DMS 273 treated with DMSO at 0.1 percent for 48 hours (cell line): ENCODE data around the gene ENO4.

Source experiments
- DNase-seq: peaks from one replicate; lab custom pipeline; 2025; lab: John Stamatoyannopoulos, UW

Gene ENO4

DNA sequence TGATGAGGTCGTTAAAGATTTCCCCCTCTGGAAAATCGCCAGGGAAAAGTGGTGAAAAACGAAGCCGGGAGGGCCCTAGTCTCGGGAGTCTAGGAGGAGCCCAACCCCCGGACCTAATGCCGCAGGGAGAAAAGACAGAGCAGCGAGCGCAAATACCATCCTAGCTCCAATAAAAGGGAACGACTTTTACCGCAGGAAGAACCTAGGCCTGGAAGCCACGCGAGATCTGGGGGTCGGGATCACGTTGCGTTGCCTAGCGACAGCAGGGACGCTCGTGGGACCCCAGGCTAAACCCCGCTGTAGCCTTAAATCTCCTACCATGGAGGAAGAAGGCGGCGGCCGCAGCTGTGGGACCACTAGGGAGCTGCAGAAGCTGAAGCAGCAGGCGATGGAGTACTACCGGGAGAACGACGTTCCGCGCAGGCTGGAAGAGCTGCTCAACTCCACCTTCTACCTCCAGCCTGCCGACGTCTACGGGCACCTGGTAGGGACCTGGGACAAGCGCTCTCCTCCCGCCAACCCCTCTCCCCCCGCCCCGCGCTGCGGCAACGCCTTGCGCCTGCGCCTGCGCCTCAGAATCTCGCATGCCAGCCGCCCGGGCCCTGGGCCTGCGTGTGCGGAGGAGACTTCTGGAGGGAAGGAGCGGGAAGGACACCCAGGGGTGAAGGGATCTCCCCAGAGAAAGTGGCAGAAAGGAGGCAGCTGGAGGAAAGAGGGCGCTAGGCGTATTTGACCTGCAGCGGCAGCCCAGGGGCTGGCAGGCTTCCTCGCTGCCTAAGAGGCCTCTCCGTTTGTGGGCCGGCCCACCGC is at the start of gene ENO4:
Gene ENO4 (plus strand): TSS at position 252 of the 810 bp plus-strand sequence. CDS start 68 bp downstream, at position 320.
- DNase-seq = peak; percentile 75

- no peak for DNase-seq
Measured at GRCh38 chr10:116800286-116800929, 48.9 kb upstream of the ENO4 start.

DNA sequence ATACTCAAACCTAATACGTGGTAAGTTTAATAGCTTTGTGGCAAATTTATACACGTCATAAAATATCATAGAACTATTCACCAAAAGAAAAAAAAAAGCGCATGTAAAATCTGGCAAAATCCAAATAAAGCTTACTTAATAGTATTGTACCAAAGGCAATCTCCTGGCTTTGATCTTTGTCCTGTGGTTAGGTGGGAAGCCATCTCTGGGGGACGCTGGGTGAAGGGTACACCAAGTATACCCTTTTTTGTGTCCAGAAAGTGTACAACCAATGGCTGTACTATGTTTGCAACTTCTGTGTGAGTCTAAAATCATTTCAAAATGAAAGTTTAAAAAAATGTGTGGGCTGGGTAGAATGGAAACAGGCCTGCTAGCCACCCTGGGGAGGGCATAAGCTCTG is 47.6 kb upstream of the ENO4 start:
- DNase-seq = no peak

DNA sequence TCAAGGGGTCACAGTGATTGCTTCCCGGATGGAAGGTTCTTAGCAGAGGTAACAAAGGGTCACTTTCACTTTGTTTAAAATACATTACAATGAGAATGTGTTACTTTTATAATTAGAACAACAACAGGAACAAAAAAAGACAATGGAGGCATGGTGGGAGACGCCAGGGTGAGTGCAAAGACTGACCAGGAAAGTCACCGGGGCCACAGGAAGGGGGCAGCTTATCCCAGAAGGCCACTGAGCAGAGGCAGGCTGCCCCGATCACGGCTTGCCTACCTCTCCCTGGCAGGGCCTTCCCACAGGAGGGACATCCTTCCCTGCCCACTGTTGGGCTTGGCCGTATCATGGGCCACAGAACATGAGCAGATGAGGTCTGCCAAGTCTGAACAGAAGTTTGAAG is 46.8 kb upstream of the ENO4 start:
- no peak for DNase-seq

DNA sequence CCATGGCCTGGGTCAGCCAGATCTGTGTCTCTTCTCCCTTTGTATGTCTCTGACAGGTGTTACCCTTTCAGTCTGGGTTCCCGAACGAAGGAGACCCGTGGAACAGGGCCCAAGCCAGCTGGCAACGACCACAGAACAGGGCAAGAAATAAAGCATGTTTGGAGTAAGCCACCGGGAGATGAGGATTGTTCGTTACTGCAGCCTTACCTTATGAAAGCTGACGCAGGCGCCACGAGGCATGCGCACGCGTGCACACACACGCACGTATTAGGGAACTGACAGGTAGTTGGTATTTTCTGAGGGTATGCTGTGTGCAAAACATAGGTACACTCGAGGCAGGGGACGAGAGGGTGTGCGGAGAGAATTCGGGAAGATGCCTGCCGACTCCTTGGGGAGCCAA is 46.4 kb upstream of the ENO4 start:
- DNase-seq = no peak

DNA sequence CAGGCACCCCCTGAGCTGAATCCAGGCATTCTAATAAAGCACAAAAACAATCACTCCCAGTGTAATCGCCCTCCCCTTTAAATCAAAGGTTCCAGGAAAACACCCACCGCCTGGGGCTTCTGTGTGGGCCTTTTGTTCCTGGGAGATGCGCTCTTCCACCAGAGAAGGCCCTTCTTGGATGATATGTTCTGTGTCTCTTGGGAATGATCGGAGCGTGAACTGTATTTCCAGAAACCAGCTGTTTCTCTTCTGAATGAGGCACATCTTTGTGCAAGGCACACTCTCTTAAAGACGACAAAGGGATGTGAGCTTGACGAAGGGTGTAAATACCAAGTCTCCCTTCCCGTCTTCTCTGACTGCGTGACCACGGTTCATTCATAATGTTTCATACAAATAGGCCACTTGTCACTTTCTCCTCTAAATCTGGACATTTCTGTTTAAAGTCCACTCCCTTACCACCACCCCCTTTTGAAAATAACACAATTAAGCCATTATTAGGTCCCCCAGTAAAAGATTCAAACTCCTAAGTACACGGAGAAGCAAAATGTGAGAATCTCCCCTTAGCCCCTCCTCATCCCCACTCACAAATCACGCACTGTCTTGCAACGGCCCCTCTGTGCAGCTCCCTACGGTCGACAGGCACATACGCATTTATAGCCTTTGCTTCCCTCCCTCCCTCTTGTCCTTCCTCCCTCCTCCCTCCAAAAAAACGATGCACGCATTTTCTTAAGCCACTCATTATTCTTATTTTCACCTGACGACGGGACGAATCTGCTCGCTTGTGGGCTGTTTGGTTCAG is 45.6 kb upstream of the ENO4 start:
- no peak for DNase-seq

DNA sequence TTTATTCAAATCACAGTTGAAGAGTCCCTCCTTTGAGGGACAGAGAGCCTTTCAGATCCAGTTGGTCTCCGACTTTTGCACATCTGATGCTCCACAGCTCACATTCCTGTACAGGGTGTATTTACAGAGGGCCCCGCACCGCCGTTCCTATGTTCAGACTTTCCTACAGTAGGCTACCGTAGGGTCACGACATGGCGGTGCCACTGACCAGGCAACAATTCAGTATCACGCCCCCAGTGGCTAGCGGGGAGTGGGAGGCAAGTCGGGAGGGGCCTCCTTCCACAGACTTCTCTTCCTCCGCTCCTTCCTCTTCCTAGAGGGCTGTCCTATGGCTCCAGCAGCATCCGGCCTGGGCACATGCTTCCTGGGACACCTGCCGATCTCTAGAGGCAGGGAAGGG is 40.6 kb upstream of the ENO4 start:
- no peak for DNase-seq

GRCh38 chr10:116809483-116810119 is 39.7 kb upstream of the ENO4 start:
- peak; percentile 17 for DNase-seq

DNA sequence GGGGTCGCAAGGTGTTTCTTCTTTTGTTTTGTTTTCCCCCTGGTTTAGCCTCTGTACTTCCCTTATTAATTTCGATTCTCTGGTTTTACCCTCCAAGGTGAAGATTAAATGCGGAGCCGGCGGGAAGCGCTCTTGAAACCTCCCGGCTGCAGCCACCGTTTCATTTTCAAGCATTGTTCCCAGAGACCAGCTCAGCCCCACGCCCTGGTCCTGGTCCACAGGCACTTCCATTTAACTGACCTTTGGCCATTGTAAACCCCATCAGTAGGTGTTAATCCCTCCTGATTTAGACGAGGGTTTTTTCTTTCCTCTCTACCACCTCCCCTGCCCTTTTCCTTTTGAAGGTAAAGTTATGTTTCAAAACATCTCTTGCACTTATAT is 39.2 kb upstream of the ENO4 start:
- DNase-seq = no peak

- DNase-seq = no peak
Measured at GRCh38 chr10:116810895-116811294, 38.4 kb upstream of the ENO4 start.

- no peak for DNase-seq
Measured at GRCh38 chr10:116811691-116812090, 37.6 kb upstream of the ENO4 start.

DNA sequence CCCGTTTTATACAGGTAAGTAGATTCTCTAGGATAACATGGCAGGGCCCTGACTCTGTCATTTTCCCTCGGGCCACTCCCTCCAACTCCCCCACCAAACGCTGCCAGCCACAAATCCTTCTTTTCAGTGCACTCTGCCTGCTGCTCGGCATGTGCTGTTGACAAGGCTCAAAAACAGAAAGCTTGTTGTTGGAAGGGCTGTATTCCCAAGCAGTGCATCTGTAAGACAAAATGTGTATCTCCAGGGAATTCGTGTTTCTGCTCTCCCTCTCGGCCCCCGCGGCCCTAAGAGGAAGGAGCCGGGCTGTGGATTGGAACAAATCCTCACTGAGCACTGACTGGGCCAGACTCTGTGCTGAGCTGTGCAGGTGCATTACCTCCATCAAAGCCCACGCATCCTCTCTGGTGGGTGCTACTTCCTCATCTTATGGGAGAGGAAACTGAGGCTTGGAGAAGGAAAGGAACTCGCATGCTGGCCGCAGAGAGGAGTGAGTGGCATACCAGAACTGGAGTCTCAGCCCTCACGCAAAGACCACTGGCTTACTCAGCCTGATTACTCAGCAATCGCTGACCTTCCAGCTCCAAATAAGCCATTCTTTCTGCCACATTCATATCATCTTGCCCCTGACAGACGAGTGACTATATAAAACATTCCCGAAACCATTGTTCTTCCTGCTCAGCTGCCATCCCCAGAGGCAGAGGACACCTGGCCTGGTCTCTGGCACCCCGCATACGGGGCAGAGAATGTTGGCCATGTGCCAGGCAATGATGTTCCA is 33.5 kb upstream of the ENO4 start:
- DNase-seq = no peak

DNA sequence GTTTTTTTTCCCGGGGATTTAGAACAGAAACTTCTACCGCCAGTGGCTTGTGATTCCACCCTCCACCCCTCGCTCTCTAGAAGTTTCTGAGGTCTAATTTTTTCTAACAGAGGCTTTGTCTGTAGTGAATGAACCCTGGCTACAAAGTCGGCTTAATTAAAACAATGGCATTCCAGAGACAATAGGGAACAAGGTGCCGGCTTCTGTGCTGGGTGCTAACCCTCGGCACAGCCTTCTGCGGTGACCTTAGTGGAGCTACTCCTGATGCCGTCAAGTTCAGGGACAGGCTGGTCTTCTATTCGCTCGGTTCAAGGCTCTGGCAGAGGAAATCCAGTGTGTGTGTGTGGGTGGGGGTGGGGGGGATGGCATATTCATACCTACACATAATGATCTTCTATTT is 32.1 kb upstream of the ENO4 start:
- DNase-seq = no peak

DNA sequence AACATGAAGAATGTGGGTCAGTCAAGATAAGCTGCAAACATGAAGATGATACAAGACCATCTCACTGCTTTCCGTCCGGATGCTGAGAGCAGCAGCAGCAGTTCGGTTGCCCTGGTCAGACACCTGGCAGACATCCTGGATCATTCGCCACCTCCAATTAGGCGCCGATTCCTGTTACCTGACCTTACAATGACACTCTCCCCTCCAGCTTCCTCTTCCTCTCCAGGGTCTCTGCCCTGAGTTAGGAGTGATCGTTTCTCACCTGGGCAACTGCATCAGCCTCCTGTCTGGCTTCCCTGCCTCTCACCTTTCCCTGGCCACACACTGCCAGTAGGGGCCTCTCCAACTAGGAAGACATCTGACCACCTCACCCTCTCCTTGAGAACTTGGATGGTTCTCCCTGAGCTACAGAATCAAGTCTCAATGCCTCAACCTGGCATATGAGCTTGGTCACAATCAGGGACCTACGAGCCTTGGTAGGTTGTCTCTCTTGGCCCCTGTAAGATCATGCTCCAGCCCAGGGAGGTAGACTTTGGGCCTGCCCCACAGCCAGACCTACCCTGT is 31.4 kb upstream of the ENO4 start:
- DNase-seq = no peak

DNA sequence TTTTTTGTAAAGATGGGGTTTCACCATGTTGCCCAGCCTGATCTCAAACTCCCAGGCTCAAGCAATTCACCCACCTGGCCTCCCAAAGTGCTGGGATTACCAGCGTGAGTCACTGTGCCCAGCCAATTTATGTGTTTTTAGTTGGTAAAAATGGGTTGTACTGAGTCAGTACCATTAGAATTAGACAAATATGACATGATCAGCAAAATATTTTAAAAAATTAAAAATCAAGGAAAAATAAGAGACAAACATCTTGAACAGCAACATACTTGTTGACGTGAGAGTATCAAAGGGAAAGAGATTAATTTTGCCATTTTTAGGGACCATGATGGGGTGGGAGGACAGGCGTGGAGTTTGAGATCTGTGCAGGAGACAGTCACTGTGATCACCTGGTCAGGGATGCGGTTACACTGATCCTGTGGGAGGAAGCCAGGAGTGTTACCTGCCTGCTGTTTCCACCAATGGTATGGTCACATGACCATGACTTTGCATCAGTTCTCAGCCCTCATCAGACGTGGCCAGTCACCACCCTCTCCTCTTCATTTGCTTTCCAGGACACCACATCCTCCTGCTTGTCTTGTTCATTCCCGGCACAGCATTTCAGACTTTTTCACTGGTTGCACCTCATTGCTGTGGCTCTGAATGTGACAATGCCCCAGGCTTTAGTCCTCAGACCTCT is 29.2 kb upstream of the ENO4 start:
- DNase-seq = no peak

GRCh38 chr10:116825901-116826300 is 23.4 kb upstream of the ENO4 start:
- DNase-seq = no peak

- DNase-seq = peak; percentile 61
Measured at GRCh38 chr10:116826803-116827202, 22.5 kb upstream of the ENO4 start.

DNA sequence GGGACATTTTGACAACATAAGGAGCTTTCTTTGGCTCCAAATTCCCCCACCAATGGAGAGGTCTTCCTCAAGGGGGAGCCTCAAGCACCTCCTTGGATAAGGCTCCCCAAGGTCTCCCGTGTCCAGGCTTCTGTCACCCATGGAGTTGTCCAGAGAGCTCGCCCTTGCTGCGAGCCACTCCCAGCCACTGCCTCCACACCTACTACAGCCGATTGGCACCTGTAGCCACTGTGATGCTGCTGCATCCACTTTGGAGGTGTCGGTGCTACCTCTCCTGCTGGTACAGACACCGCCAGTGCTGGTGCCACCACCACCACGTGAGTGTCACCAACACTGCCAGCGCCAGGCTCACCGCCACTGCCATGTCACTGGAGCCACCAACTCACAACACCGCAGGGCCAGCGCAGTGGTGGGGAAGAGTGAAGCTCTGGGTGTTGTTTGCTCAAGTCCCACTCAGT is 22.1 kb upstream of the ENO4 start:
- no peak for DNase-seq

DNA sequence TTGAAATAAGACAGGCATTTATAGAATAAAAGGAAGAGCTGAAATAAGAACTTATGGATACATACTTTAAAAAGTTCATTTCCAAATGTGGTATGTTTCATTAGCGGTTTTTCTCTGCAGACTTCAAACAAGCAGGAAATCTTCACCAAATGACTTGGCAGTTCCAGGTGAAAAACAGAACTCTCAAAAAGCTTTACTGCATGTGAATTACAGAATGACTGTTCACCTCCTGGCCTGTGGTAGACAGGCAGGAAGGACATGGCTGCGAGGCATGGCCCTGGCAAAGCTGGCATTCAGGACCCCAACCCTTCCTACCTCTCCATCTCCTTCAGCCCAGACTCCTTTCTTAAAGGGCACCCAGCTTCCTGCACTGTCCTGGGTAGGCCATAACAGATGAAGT is 21.2 kb upstream of the ENO4 start:
- no peak for DNase-seq

- DNase-seq = no peak
Measured at GRCh38 chr10:116829711-116830110, 19.6 kb upstream of the ENO4 start.

GRCh38 chr10:116831086-116831485 is 18.2 kb upstream of the ENO4 start:
- no peak for DNase-seq
